CD4-positive, alpha-beta T cell treated with Interleukin-12 subunit alpha and Interleukin-12 subunit beta, for 1 hour (primary cell): ENCODE data around the gene CMTM6.
"Not testable (repeated sequence)": the region's sequence is repeated elsewhere in the genome, so short reads cannot be mapped to it uniquely, and the experiment has no call there.

Experiments used
- DNase-seq: peaks from one replicate; pipeline ENCODE4 v3.0.0-alpha.2; 2020

Gene CMTM6

DNA sequence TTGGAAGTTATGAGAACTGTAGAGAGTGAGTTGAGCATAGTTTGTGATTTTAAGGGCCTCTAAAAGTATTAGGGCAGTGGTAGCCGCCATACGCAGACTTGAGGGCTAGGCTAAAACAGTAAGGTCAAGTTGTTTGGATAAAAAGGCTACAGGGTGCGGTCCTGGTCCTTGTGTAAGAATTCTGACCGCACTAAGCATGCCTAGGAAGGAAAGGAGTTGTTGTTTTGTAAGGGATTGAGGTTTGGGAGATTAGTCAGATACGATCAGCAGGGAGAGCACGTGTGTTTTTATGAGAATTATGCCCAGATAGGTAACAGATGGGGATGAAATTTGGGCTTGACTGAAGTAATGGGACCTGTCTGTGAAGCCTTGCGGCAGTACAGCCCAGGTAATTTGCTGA, 39.2 kb downstream of the CMTM6 start:
- not testable (repeated sequence) for DNase-seq

DNA sequence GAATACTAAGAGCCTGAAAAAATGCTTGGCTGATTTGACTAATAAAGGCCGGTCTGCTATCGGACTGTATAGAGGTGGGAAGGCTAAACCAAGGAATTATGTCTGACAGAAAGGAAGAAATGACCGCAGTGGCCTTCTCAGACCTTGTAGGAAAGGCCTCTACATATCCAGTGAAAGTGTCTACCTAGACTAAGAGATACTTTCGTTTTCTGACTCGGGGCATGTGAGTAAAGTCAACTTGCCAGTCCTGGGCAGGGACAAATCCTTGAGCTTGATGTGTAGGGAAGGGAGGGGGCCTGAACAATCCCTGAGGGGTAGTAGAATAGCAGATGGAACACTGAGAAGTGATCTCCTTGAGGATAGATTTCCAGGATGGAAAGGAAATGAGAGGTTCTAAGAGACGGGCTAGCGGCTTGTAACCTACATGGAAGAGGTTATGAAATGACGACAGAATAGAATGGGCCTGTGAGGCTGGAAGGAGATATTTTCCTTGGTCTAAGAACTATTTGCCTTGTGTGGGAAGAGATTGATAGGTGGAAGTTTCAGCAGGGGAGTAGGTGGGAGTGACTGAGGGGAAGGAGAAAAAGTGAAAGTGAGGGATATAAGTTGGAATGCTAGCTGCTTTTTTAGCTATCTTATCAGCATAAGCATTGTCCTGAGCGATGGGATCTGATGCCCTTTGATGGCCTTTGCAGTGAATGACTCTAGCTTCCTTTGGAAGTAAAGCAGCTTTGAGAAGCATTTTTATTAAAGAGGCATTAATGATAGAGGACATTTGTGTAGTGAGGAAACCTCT, 40.3 kb downstream of the CMTM6 start:
- DNase-seq: peak; percentile 61

DNA sequence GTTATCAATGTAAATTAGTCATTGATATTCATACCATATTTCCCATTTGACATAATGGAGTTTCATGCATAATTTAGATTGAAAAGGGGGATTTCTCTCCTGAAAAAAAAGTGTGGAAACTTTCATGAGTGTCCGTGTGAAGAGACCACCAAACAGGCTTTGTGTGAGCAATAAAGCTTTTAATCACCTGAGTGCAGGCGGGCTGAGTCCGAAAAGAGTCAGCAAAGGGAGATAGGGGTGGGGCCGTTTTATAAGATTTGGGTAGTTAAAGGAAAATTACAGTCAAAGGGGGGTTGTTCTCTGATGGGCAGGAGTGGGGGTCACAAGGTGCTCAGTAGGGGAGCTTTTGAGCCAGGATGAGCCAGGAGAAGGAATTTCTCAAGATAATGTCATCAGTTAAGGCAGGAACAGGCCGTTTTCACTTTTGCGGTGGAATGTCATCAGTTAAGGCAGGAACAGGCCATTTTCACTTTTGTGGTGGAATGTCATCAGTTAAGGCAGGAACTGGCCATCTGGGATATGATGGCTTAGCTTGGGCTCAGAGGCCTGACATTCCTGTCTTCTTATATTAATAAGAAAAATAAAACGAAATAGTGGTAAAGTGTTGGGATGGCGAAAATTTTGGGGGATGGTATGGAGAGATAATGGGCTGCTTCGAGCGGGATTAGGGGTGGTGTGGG, 41.7 kb downstream of the CMTM6 start:
- DNase-seq: peak; percentile 30

DNA sequence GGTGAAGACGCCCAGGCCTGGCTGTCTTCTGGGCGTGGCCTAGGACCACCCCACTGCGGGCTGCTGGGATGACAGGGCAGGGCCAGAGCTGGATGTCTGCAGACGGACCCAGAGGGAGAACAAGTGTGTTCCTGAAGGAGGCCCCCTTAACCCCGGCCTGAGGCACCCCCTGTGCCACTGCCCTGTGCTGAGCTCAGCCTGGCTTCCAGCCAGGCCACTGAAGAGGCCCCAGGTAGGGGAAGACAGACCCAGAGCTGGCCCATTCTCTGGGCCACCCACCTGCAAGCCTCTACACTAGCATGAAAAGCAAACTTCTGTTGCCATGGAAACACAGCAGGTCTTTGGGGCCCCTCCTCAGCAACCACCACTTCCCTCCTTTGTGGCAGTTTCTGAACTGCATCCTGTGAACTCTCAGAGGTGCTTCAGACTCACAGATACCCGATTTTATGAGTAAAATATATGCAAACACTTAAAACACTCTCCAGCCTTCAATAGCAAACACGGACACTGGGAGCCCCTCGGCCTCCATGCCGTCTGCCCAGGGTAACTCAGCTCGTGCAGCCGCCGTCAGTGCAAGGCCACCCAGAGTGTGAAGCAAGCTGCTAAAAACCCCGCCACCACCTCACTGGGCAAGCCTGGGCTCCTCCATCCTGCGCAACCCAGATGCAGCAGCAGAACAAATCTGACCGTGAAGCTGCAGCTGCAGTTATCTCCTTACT, 42.5 kb downstream of the CMTM6 start:
- DNase-seq: peak; percentile 94

- no peak for DNase-seq
Observed at GRCh38 chr3:32459450-32459849, 43.2 kb downstream of the CMTM6 start.

DNA sequence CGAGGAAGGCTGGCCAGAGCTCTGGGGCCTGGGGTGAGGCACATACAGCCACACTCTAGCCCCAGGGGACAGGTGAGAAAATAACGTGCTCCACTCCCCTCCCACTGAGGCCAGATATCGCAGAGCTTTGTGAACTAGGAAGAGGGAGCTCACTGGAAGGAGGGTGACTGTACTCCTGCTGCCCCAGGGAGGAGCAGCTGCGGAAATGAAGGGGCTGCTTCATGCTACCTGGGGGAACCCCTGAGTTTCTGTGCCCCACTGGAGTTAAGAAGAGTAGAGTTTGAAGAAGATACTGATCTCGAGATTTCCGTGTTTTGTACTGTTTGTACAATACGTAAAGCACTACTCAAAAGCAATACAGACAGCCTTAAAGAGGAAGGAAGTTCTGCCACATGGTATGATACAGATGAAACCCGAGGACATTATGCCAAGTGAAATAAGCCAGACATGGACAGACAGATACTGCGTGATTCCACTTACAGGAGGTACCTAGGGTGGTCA, 44.6 kb downstream of the CMTM6 start:
- DNase-seq: peak; percentile 86

DNA sequence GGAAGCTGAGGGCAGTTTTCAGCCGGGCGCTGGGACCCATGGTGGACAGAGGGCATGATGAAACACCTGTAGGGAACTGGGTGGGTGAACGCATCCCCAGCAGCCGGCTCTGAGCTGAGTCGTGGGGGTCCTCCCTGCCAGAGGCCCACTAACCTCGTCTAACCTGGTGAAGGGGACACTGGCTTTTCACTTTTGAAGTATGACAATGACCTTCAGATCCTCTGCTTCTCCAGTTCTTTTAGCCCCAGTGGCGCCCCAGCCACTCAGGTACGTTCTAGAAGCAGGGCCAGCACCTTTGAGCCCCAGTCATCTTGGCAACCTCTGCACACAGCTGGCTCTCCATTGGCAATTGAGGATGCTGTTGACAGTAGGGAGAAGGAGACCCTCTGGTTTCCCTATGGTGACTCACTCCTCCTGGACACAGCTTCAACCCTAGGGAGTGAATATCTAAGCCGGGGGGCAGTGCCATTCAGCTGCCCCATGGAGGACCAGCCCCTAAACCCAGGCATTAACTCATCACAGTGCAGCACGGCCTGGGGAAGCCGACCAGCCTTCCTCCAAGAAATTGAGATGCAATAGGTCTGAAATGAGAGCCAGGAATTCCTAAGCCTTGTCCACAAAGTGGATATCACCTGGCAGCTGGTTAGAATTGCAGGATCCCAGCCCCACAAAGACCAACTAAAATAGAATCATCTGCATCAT, 46.1 kb downstream of the CMTM6 start:
- DNase-seq: no peak

- peak; percentile 55 for DNase-seq
Observed at GRCh38 chr3:32455609-32456428, 46.8 kb downstream of the CMTM6 start.

DNA sequence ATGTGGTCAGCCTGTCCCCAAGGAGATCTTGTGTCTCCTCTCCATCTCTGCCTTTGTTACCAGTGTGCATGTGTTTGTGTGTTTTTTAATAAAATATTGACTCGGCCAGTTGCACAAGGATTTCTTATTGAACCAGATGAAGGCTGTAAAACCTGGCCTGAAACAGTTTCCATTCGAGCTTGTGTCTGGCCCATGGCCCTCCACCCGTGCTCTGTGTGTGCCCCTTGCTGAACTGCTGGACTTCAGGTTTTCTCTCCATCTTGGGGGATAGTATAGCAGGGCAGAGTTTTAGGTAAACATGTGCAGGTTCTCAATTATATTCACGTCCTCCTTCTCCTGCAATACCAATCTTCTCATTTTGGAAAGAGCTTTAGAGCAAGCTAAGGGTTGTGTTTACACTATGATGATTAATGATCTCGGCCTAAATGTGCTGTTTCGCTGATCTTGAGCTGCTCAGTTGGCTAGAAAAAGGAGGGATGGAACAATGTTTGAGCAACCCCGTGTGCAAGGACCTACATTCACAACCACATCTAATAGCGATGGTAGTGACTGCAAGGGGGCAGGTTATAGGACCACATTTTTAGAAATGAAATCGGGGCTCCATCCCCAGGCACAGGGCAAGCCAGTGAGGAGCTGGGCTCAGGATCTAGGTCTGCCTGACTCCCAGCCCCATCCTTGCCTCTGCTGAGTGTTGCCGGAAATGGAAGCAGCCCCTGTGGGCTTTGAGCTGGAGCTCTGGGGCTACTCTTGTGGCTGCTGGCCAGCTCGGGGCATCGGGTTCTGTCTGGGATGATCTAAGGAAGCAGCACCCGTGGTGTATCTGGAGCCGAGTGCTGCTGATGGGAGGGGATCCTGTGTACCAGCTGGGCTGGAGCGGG, 47.7 kb downstream of the CMTM6 start:
- no peak for DNase-seq

DNA sequence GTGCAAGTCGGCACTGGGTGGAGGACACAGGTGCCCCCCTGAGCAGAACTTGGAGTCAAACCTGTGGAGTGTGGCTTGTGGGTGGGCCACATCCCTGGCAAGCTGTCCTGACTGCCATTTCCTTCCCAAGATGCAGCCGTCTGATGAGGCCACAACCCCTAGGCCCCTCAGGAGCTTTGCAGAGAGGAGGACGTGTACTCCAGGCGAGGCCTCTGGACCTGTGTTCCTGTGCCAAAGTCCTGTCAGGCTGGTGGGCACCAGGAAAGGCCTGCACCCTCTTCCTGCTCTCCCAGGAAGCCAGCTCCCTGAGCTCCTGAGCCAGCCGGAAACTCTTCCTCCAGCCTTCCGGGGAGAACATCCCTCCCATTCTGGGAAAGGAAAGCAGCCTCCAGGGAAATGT, 48.5 kb downstream of the CMTM6 start:
- no peak for DNase-seq

- no peak for DNase-seq
Observed at GRCh38 chr3:32453346-32453745, 49.3 kb downstream of the CMTM6 start.

DNA sequence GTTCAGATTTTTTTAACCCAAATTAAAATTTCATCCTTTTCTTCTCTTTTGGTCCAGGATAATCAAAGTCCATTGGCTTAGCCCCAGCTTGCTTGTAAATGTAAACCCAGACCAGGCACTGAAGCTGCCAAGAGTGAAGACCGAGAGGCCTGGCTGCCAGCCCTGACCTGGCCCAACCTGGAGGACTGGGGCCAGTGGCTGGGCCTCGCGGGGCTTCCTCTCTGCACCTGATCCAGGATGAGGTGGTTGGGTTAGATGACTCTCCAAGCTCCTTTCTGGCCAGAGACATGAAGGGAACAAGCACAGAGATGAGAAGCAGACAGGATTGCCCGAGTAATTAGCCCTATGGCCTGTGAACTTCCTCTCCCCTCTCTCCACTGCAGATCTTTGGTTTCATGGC, 50.6 kb downstream of the CMTM6 start:
- DNase-seq: no peak

DNA sequence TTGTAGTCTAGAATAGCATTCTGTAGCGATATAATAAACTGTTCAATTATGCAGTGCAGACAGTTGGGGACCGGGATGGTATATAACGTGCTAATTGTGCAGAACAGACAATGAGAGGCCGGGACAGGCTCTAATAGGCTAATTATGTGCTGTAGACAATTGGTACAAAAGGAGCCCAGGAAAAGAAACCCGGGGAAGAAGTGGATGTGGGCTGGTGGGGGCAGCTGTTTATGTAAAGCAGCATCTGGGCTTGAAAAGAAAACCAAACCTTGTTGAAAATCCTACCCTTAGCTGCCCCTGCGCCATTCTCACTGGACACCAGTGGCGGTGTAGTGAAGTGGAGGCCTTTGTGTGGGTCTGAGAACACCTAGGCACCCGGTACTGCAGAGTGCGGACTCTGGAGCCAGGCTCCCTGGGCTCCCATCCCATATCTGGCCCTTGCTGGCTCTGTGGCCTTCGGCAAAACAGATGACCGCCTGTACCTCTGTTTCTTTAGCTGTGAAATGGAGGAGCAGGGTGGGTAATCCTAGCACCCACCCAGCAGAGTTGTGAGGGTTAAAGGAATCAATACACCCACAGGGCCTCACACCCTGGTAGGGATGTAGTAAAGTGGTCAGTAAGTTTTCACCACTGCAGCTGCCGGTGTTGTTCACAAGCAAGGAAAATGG, 51.5 kb downstream of the CMTM6 start:
- no peak for DNase-seq

GRCh38 chr3:32450426-32450825, 52.2 kb downstream of the CMTM6 start:
- DNase-seq: no peak

GRCh38 chr3:32449691-32450090, 53.0 kb downstream of the CMTM6 start:
- no peak for DNase-seq

- DNase-seq: no peak
Observed at GRCh38 chr3:32448686-32449474, 53.8 kb downstream of the CMTM6 start.

DNA sequence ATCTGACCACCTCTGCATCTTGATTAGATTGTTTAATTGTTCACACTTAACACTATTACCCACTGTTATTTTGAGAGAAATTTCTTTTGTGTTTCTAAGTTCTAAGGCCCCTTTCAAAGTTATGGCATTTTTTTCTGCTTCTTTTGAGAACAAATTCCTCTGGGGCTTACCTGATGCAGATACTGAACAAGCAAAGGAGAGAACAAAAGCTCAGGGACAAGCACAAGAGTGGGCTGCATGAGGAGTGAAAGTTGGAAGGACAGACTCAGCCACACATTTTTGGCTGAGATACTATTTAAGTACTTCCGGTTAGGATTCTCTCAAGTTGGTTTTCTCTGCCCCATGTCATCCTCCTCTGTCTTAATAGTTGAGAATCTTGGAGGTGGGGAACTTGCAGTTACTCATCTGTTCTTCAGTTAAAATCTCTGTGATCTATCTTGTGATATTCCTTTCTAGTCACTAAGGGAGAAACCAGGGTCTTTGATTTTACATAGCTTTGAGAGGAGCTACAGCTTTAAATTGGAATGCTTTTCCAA, 54.7 kb downstream of the CMTM6 start:
- DNase-seq: no peak

DNA sequence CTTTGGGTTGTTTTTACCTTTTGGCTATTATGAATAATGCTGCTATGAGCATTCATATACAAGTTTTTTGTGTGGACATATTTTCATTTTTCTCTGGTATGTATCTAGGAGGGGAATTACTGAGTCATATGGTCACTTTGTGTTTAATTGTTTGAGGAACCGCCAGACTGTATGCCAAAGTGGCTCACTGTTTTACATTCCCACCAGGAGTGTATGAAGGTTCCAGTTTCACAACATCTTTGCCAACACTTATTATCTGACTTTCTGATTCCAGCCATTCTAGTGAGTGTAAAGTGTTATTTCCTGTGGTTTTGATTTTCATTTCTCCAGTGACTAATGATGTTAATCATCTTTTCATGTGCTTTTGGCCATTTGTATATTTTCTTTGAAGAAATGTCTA, 59.2 kb downstream of the CMTM6 start:
- DNase-seq: no peak

DNA sequence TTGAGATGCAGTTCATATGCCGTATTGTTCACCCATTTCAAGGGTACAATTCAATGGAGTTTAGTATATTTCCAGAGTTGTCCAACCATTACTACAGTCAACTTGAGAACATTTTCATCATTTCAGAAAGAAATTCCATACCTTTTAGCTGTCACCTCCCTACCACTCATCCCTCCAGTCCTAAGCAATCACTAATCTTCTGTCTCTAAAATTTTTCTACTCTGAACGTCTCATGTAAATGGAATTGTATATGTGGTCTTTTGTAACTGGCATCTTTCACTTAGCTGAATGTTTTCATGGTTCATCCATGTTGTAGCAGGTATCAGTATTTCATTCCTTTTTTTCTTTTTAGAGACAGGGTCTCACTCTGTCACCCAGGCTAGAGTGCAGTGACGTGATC, 59.9 kb downstream of the CMTM6 start:
- no peak for DNase-seq
